HepG2 (cell line): ENCODE measurements around the gene DBN1. TPM values are rescaled to one million over a fixed set of nuclear protein-coding genes. Genes with fewer than 3 reads are reported as not detected.

Experiments used
- GABPA ChIP-seq, 2 experiments: IDR thresholded peaks; 2 replicates each; pipeline ENCODE4 v1.6.1; 2011 to 2016; ENCODE audit warnings: low read depth in 2 of 2, low read length in 1 of 2, missing biosample characterization in 1 of 2, missing genetic modification characterization in 1 of 2
- HOXA3 ChIP-seq: sonication (generic); formaldehyde crosslinking; IDR thresholded peaks from 2 replicates; pipeline ENCODE4 v1.5.0; 2020; ENCODE audit warnings: missing genetic modification reagents
- POLR2AphosphoS5 ChIP-seq: IDR thresholded peaks from 2 replicates; pipeline ENCODE4 v1.6.1; 2012; ENCODE audit warnings: low read depth, low read length
- SIN3A ChIP-seq: IDR thresholded peaks from 2 replicates; pipeline ENCODE4 v1.6.1; 2011; ENCODE audit warnings: low read depth, mild to moderate bottlenecking, control low read depth, low read length, borderline replicate concordance
- SP1 ChIP-seq, 2 experiments: fragments of 450-650 bp in 1 of 2; sonication (generic) in 1 of 2; formaldehyde crosslinking in 1 of 2; IDR thresholded peaks; 2 replicates each; pipeline versions ENCODE4 v1.4.0 to v1.6.1; 2016 to 2020; ENCODE audit warnings: missing genetic modification reagents in 1 of 2
- SPEN ChIP-seq: sonication (generic); formaldehyde crosslinking; IDR thresholded peaks from 2 replicates; pipeline ENCODE4 v1.5.1; 2020; ENCODE audit warnings: low read depth, mild to moderate bottlenecking, missing genetic modification reagents
- SRY ChIP-seq: sonication (generic); formaldehyde crosslinking; IDR thresholded peaks from 2 replicates; pipeline ENCODE4 v1.8.0; 2022; ENCODE audit warnings: mild to moderate bottlenecking, missing genetic modification reagents
- THAP11 ChIP-seq: IDR thresholded peaks from 2 replicates; pipeline ENCODE4 v1.6.1; 2016; ENCODE audit warnings: missing biosample characterization, missing genetic modification reagents
- polyA plus RNA-seq, 8 experiments: library from polyadenylated mRNA; depleted of rRNA in 3 of 8; stranded (reverse) in 7 of 8; unstranded in 1 of 8; fragments of >200 nt; fragmentation: Illumina TruSeq in 4 of 8; extraction: Trizol in 4 of 8; gene quantifications; 2 replicates each; pipeline versions ENCODE4 v1.2.1 to v1.2.3, GENCODE V29; 2011 to 2016; ENCODE audit warnings: low read depth in 4 of 8, missing spikeins in 1 of 8, mixed read lengths in 1 of 8; ENCODE audit not compliant: insufficient read depth in 1 of 8
- total RNA-seq, 5 experiments: library from RNA; depleted of rRNA; stranded (reverse); fragments of >200 nt; fragmentation: Illumina TruSeq; extraction: Trizol; gene quantifications; 2 replicates each; pipeline ENCODE4 v1.2.3, GENCODE V29; 2016; ENCODE audit warnings: low read depth in 1 of 5
- TF ChIP-seq, protein P1 (sequence below): sonication (generic); formaldehyde crosslinking; IDR thresholded peaks from 2 replicates; pipeline ENCODE4 v1.4.0; 2020; ENCODE audit warnings: mild to moderate bottlenecking, missing genetic modification reagents, borderline replicate concordance
- TF ChIP-seq, protein P2 (sequence below): sonication (generic); formaldehyde crosslinking; IDR thresholded peaks from 2 replicates; pipeline ENCODE4 v1.8.0; 2022; ENCODE audit warnings: mild to moderate bottlenecking, missing genetic modification reagents; ENCODE audit not compliant: insufficient replicate concordance
- TF ChIP-seq, protein P3 (sequence below): sonication (generic); formaldehyde crosslinking; conservative IDR thresholded peaks from 2 replicates; pipeline ENCODE4 v1.4.0; 2020; ENCODE audit warnings: missing genetic modification reagents

Gene DBN1
- total and polyA plus RNA-seq, 2 of the 13 experiments (the other 11 are each of a cell fraction or from before 2014, with no cell fraction given): 27.0 to 37.3 TPM

DNA sequence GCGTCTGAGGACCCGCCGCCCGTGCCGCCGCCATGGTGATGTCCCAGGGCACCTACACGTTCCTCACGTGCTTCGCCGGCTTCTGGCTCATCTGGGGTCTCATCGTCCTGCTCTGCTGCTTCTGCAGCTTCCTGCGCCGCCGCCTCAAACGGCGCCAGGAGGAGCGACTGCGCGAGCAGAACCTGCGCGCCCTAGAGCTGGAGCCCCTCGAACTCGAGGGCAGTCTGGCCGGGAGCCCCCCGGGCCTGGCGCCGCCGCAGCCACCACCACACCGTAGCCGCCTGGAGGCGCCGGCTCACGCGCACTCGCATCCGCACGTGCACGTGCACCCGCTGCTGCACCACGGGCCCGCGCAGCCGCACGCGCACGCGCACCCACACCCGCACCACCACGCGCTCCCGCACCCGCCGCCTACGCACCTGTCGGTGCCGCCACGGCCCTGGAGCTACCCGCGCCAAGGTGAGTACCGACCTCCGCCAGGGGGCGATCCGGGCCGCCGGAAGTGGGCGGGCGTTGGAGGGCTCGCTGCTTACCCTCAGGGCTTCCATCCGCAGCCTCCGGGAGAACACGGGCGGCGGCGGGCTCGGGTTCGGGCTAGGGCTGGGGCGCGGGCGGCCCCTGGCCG is 18.3 kb downstream of the DBN1 start (continued):
- TF ChIP-seq, protein P1, sequence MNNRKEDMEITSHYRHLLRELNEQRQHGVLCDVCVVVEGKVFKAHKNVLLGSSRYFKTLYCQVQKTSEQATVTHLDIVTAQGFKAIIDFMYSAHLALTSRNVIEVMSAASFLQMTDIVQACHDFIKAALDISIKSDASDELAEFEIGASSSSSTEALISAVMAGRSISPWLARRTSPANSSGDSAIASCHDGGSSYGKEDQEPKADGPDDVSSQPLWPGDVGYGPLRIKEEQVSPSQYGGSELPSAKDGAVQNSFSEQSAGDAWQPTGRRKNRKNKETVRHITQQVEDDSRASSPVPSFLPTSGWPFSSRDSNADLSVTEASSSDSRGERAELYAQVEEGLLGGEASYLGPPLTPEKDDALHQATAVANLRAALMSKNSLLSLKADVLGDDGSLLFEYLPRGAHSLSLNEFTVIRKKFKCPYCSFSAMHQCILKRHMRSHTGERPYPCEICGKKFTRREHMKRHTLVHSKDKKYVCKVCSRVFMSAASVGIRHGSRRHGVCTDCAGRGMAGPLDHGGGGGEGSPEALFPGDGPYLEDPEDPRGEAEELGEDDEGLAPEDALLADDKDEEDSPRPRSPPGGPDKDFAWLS (CRISPR knock-in tag): no peak
- TF ChIP-seq, protein P2, sequence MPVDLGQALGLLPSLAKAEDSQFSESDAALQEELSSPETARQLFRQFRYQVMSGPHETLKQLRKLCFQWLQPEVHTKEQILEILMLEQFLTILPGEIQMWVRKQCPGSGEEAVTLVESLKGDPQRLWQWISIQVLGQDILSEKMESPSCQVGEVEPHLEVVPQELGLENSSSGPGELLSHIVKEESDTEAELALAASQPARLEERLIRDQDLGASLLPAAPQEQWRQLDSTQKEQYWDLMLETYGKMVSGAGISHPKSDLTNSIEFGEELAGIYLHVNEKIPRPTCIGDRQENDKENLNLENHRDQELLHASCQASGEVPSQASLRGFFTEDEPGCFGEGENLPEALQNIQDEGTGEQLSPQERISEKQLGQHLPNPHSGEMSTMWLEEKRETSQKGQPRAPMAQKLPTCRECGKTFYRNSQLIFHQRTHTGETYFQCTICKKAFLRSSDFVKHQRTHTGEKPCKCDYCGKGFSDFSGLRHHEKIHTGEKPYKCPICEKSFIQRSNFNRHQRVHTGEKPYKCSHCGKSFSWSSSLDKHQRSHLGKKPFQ (CRISPR knock-in tag): no peak
- TF ChIP-seq GABPA (IDR thresholded peaks at IDR 0.05; ENCODE audit: low read depth, low read length): no peak
- TF ChIP-seq GABPA (CRISPR knock-in tag; IDR thresholded peaks at IDR 0.05; ENCODE audit: low read depth): peak; percentile 87
- TF ChIP-seq THAP11 (CRISPR knock-in tag): peak; percentile 83
- TF ChIP-seq SPEN: peak; percentile 65; the same call in 1 of the 2 replicates
- peak; percentile 31; the same call in 1 of the 2 replicates for TF ChIP-seq SIN3A
- peak; percentile 90 for TF ChIP-seq HOXA3
- TF ChIP-seq SP1 (IDR thresholded peaks at IDR 0.05): no peak
- peak; percentile 89 for TF ChIP-seq SP1 (CRISPR knock-in tag; IDR thresholded peaks at IDR 0.05)
- peak; percentile 65 for TF ChIP-seq POLR2AphosphoS5
- TF ChIP-seq, protein P3, sequence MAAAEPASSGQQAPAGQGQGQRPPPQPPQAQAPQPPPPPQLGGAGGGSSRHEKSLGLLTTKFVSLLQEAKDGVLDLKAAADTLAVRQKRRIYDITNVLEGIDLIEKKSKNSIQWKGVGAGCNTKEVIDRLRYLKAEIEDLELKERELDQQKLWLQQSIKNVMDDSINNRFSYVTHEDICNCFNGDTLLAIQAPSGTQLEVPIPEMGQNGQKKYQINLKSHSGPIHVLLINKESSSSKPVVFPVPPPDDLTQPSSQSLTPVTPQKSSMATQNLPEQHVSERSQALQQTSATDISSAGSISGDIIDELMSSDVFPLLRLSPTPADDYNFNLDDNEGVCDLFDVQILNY (CRISPR knock-in tag): no peak
- TF ChIP-seq SRY (CRISPR knock-in tag): peak; percentile 60
- TF ChIP-seq, all 625 proteins: peak for 243
